Activated T-helper 1 cell treated with anti-CD3 and anti-CD28 coated beads, Interleukin-2, amount 50 U/mL, for 16 hours (primary cell): ENCODE results near the gene SEC11A.
"Not testable (repeated sequence)": the region's sequence is repeated elsewhere in the genome, so short reads cannot be mapped to it uniquely, and the experiment has no call there.

Experiments
- DNase-seq, 2 donors: peaks; one replicate each; pipeline ENCODE4 v3.0.0-alpha.2; 2020; ENCODE audit warnings: low read depth in 1 of 2, low spot score in 1 of 2

SEC11A gene

DNA sequence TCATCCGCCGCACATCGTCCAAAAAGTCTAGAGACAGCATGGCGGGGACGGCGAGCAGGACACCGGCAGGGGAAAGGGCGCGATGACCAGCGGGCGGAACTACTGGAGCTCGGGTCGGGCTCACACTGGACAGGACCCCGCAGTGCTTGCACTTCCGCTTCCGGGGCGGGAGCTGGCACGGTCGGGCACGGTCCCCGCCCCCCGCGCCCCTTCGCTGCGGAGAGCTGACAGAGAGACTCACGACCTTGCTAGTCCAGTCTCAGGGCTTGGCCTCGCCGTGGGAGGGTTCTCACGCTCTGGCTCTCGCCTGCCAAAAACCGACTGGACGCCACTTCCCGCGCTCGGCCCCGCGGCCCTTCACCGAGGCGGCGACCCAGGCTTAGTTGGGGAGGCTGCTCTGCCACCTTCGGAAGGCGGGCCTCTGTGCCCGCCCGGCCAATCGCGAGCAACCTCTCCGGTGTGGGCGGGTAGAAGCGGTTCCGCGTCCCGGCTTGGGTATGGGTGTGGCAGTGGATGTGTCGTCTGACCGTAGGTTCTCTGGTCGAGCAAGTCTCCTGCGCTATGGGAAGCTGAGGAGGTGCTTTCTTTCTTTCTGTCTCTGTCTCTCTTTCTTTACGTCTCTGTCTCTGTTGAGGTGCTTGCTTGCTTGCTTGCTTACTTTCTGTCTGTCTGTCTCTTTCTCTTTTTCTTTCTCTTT lies at the start of gene SEC11A:
SEC11A (minus strand) TSS at position 104 of the 697 bp plus-strand sequence; CDS start at position 40, 64 bp downstream.
- peak; percentile 79 to 86 for DNase-seq

DNA sequence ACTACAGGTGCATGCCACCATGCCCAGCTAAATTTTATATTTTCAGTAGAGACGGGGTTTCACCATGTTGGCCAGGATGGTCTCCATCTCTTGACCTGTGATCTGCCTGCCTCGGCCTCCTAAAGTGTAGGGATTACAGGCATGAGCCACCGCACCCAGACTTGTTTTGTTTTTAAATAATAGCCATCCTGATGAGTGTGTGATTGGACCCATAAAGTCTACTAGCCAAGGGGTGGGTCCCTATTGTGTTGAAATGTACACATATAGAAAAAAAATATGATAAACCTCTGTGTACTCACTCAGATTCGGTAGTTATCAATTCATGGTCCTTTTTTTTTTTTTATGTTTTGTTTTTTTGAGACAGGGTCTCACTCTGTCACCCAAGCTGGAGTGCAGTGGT lies 49.7 kb upstream of the SEC11A start:
- DNase-seq = no peak

DNA sequence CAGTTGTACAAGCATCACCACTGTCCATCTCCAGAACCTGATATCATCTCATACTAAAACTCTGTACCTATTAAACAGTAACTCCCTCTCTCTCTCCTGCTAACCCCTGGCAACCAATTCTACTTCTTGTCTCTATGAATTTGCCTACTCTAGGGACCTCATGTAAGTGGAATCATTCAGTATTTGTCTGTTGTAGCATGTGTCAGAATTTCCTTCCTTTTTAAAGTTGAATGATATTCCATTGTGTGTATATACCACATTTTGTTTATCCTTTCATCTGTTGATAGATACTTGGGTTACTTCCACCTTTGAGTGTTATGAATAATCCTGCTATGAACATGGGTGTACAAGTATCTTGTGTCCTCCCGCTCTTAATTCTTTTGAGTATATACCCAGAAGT lies 49.0 kb upstream of the SEC11A start:
- DNase-seq = no peak

DNA sequence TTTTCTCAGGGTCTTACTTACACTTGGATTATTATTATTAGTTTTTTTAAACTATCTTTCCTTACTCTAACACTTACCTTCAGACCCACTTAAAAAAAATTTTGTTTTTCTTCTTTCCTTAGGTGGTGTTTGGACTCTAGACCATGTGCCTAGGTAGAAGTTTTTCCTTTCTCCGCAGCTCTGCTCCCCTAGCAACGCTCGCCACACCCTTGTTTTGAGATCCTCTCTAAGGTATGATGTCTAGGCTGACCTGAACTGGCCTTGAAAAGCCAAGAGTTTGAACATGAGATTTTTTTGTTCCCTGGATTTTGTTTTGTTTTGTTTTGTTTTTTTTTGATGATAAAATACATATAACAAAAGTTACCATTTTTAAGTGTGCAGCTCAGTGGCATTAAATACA lies 48.6 kb upstream of the SEC11A start:
- no peak for DNase-seq

DNA sequence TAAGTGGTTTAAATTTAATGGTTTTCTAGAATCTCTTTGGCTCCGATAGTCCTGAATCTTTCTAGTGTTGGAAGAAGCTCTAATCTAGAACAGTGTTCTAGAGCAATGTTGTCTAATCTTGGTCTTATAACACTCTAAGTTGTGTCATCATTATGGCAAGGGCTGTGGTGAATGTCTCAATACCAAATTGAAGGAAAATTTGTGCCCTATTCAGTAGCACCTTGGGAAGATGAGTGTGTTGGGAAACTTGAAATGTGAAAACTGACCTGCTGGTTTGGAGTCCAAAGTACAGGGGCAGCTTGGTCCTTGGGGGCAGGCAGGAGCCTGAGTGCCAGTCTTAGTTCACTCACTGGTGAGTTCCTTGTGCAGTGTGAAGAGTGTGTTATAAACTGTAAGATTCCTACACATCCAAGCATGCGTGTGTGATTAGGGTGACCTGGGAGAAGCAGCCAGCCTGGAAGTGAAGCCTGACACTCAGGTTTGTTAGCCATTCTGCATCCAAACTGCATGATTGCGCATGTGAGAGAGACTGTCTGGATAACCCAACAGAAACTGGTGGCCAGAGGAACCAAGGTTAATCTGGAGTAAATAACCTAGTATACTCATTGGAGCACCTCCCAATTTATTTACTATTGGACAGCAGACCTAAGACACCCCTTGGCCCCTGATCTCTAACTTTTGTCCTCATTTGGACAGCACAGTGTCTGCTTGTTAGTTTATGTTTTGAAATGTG lies 47.1 kb upstream of the SEC11A start:
- no peak for DNase-seq

DNA sequence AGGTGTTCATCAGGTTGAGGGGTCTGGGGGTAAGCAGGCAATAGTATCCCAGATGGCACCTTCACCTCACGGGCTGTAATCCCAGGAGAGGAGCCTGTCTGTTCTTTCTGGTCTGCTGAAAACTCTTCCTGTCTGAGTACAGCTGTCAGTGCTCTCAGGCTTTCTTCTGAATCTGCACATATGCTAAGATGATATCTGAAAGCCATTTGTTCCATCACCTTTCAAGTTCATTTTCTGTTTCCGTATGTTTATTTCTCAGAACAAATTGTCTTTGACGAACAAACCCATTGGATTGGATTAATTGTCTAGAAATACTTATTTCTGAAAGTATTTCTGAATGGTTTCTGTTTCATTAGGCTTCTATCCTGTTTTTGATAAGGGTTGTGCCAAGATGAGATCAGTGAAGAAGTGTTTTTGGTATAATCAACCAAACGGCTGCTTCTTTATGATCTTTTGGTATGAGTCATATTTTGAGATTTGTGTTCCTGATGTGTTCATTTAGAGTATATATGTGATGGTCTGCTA lies 45.7 kb upstream of the SEC11A start:
- DNase-seq = no peak

DNA sequence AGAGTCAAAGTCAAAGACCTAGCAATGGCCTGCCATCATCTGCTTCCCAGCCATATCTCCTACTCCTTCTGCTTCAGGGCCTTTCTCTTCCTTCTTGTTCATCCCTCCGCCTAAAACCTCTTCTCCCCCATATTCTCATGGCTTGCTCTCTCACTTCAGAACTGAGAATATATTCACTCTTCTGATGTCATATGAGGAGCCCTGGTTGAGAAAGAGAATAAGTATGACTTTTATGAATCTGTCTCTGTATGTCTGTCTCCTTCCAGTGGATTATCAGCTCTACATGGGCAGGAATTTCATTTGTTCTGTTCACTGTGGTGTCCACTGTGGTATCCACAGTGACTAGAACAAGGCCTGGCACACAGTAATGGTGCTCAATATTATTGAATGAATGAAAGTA lies 44.3 kb upstream of the SEC11A start:
- DNase-seq = no peak

DNA sequence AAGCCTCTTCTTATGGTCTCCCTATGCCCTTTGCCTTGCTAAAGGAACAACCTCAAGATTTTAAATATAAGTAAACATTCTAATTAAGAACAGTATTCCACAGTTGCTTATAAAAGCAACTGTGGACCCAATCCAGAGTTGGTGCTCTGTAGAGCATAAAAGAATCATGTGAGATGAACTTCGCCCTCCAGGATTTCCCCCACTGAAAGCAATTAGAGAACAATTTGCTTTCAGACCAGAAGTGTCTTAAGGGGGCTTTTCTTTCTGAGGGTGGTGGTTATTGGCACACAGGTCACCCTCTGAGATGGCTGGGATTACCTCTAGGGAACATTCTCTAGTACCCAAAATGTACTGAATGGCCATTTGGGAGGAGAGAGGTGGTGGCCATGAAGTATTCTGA lies 43.1 kb upstream of the SEC11A start:
- DNase-seq = no peak

DNA sequence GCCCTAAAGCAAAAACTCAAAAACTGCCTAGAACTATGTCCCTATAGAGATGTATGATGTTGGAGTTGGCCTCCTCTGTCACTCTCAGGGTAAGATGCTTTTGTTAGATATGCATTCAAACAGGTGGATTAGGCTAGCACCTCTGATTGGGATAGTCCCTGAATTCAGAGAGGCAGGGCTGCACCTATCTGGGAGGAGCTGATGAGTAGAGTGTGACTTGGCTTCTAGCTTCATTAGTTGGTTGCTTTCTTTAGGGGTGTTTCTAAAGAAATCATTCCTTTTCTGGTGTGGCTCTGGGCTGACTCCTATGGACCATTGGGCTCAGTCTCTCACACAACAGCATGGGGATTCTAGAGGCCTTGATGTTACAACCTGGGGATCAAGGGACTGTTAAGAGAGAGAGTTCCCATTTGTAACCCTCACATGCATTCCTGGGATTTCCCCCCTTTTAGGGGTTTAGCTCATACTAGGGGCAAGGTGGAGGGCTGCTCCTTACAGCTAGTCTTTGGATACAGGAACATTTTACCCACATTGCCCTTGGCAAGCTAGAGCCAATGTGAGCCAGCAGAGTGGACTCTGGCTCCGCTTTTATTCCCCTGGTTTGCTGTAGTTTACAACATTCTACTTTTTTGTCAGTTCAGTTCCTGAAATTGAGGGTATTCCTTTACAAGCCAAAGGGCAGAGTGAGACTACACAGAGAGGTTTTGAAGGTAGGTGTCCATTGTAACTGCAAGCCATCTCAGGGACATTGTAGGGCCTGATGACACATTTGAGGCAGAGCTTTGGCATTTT lies 40.0 kb upstream of the SEC11A start:
- DNase-seq = no peak

DNA sequence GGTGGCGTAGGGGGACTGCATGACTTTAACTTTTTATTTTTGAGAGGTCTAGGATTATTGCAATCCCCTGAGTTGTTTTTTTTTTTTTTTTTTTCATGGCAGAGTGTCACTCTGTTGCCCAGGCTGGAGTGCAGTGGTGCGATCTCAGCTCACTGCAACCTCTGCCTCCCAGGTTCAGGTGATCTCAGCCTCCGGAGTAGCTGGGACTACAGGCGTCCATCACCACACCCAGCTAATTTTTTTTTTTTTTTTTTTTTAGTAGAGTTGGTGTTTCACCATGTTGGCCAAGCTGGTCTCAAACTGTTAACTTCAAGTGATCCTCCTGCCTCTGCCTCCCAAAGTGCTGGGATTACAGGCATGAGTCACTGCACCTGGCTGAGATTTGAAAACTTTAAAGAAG lies 39.0 kb upstream of the SEC11A start:
- DNase-seq = not testable (repeated sequence)

DNA sequence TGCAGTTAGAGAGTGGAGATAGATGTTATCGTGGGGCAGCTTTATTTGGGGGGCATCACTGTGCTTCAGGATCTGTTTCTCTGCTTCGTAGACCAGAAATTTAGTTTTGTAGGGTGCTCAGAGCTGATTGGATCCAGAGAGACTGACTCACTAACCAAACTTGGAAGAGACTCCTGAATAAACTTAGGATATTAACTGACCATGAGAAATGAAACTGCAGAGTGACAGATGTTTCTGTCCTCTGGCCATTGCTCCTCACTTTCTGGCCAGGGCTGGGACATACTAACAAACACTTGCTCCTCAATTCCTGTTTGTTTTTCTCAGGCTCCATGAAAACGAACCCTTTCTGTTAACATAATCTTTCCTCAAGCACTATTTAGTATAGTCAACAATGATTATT lies 36.8 kb upstream of the SEC11A start:
- no peak for DNase-seq

DNA sequence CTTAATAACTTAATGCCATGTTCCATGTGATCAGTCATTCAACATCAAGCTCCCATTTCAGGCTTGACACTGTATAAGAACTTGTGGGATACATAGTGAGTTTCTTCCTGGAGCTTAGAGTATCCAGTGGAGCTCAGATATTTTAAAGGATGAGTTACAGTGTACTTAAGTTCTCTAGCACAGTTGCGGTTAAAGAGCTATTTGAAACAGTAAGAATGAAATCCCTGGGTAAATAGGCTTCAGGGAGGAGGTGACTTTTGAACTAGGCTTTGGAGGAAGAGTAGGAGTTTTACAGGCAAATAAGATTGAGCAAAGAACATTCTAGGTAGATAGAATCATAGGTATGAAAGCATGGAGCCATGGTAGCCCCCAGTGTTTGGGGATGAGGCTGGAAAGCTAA lies 36.3 kb upstream of the SEC11A start:
- no peak for DNase-seq

DNA sequence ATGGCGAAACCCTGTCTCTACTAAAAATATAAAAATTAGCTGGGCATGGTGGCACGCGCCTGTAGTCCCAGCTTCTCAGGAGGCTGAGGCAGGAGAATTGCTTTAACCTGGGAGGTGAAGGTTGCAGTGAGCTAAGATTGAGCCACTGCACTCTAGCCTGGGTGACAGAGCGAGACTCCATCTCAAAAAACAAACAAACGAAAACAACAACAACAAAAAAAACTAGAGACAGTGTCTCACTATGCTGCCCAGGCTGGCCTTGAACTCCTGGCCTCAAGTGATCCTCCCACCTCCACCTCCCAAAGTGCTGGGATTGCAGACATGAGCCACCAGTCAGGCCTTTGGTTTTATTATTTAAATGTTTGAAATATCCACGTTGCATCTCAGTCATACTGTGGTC lies 35.8 kb upstream of the SEC11A start:
- DNase-seq = not testable (repeated sequence)

DNA sequence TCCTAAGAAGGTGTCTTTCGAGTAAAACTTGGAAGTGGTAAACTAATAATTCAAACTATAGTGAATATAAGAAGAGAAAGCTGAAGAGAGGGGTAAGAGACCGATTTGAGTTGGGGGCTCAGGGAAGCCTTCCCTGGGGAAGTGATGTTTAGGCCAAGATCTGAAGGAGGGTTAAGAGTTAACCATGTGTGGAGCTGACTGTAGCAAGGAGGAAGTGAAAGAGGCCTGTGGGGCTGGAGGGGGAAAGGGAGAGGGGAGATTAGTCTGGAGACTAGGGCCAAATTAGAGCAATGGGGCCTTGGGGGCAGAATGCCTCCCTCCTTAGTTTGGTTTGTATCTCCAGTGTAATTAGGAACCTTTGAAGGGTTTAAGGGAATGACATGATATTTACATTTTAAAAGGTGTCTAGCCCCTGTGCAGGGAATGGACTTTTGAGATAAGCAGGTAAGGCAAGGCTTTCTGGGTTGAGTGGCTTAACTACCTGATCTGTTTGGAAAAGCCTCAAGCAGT lies 34.7 kb upstream of the SEC11A start:
- no peak for DNase-seq

DNA sequence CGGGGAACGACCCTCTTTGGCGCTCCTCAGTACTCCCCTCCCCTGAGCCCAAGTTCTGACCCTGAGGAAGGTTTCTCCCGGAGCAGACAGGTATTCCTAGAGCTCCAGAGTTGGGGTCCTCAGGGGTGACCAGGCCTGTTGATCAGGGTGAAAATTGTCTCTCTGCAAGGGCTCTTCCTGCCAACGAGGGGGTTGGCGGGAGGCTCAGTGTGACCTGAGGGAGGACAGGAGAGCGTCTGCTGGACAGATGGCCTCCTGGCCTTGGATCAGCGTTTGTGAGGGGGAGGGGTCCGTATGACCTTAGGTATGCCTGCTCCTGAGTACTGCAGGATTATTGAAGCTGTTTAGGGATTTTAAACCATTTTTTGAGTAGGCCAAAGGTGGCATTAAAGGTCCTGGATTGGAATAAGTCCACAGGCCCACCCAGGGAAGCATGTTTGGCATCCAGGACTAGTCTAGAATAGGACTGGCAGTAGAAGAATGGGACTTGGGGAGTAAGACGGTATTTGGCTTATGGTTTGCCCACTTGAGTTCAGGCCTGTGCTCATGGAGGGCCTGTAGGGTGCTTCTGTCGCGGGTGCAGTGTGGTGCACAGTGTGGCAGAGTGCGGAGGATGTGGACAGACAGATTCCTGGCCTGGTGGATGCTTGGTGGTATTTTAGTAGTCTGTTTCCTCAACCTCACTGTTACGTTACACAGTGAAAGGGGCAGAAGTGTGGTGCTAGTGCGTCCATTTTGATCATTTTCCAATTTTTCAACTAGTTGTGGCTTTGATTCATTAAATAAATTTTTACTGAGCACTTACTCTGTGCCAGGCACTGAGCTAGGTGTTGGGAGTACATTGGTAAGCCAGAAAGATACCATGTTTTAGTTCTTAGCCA lies 33.4 kb upstream of the SEC11A start:
- DNase-seq = no peak

DNA sequence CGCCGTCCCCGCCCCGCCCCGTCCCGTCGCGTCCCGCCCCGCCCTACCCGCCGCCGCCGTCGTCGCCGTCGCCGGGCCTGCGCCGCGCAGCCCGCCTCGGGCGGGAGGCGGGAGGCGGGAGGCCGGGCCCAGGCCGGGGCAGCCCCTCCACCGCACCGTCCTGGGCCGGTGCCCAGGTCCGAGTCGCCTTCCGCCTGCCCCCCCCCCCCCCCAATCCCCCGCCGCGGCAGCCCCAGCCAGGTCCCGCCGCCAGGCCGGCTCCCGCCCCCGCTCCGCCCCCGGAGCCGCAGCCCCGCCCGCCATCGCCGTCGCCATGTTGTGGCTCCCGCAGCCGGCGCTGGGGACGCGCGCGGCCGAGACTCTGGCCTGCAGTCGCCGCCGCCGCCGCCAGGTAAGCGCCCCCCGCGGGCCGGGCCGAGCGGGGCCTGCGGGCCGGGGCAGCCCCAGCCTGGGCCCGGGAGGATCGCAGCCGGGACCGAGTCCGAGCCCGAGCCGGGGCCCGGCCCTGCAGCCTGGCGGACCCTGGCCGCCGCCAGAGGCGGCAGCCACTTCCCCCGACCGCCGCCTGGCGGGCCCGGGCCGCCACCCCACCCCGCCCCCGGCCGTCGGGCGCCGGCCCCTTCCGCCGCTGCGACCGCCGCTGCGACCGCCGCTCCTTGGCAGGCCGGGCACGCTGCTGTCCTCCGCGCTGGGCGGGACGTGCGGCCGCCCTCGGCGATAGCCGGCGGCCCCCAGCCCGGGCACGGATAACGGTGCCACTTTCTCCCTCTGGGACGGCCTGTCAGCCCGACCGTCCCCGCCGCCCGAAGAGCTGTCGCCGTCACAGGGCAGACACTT lies 32.6 kb upstream of the SEC11A start, which contains the start of gene ZNF592:
ZNF592 (plus strand) TSS at position 319 of the 837 bp plus-strand sequence. CDS start 34,084 bp downstream, outside the sequence.
- peak; percentile 60 to 74 for DNase-seq

DNA sequence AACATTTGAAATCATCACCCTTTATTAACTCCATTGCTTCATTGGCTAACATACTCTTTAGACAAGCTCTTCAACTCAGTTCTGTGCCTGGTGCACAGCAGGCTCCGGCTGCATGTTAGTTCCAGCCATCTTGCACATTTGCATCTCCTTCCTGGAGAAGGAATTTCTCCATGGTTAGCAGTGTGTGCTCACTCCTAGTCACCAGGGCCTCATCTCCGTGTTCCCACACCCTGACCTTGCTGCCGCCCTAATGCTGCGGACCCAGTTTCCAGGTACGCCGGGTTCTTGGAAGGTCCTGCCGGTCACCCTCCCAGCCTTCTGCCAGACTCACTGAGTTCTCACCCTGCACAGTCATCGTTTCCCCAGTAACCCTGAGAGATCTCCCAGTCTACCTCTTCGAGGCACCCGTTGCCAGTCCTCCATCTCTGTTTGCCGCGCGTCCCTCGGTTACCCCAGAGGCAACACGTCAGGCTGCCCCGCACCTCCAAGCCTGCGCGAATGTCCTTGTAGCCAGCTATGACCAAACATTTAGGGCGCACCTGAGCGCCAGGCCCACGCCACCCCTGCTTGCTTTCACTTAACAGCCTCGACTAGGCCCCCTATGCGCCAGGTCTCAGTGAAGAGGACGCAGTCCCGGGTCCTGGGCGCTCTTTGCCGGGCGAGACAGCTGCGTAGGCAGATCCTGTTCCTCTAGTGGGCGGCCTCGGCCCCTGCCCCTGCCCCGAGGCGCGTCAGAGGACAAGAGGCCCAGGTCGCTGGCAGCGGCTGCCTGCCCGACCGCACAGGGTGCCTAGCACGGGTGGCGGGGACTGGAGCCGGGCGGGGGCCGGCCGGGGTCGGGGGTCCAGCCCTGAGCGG lies 31.7 kb upstream of the SEC11A start:
- DNase-seq = peak; percentile 53 to 55

DNA sequence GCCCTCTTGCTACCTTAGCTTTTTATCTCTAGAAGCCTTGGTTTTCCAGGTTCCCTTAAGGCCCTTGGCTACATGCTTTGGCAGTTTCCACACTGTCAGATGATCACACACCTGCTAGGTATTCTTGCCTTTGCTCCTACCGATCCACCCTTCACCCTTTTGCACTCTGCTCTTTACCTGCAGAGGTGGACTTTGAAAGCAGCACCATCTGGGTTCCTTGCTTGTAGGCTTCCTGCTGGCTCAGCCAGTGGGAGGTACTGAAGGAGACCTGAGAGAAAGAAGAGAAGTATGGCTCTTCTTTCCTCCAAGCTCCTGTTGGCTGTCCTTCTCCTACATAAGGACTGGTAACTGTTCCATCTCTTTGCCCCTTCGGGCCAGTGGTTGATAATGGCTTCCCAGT lies 25.2 kb upstream of the SEC11A start:
- no peak for DNase-seq

DNA sequence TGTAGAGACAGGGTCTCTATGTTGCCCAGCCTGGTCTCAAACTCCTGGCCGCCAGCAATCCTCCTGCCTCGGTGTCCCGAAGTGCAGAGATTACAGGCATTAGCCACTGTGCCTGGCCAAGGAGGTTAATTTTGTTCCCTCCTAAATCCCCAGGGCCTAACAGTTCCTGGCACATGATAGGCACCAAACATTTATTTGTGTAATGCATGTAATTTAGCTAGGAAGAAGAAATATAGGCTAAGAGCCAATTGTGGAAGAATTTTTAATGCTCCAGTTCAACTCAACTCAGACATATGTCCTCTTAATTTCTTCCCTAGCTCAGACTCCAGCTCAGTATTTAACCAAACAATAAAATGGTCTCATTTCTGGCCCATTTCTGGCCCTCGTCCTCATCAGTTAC lies 24.8 kb upstream of the SEC11A start:
- no peak for DNase-seq
